Tongue (tissue), 2 donors: ENCODE results near the gene GAPDH. TPM values are rescaled to one million over a fixed set of nuclear protein-coding genes. Genes with fewer than 3 reads are reported as not detected.
"Not testable (repeated sequence)": the region's sequence is repeated elsewhere in the genome, so short reads cannot be mapped to it uniquely, and the experiment has no call there.

Experiments
- DNase-seq: peaks from one replicate; pipeline ENCODE4 v3.0.0-alpha.2; 2015
- total RNA-seq: library from RNA; depleted of rRNA; stranded (reverse); fragments of >200 nt; gene quantifications from one replicate; pipeline ENCODE4 v1.2.3, GENCODE V29; 2014

GAPDH gene
- 6,380 TPM for total RNA-seq

DNA sequence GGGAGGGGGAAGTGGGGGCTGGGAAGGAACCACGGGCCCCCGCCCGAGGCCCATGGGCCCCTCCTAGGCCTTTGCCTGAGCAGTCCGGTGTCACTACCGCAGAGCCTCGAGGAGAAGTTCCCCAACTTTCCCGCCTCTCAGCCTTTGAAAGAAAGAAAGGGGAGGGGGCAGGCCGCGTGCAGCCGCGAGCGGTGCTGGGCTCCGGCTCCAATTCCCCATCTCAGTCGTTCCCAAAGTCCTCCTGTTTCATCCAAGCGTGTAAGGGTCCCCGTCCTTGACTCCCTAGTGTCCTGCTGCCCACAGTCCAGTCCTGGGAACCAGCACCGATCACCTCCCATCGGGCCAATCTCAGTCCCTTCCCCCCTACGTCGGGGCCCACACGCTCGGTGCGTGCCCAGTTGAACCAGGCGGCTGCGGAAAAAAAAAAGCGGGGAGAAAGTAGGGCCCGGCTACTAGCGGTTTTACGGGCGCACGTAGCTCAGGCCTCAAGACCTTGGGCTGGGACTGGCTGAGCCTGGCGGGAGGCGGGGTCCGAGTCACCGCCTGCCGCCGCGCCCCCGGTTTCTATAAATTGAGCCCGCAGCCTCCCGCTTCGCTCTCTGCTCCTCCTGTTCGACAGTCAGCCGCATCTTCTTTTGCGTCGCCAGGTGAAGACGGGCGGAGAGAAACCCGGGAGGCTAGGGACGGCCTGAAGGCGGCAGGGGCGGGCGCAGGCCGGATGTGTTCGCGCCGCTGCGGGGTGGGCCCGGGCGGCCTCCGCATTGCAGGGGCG lies at the start of gene GAPDH:
TSS of gene GAPDH (plus strand) at position 595 of the 772 bp plus-strand sequence. CDS start 316 bp downstream, outside the sequence.
- peak; percentile 99 for DNase-seq

DNA sequence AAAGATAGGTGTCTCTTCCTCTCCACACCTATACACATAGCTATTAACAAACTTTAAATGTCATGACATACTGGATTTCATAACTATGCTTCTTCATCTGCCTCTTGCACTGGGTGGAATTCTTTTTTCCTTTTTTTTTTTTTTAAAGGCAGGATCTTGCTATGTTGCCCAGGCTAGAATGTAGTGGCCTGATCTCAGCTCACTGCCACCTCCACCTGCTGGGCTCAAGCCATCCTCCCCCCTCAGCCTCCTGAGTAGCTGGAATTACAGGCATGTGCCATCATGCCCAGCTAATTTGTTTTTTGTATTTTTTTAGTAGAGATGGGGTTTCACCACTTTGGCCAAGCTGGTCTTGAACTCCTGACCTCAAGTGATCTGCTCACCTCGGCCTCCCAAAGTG lies 46.1 kb upstream of the GAPDH start:
- no peak for DNase-seq

DNA sequence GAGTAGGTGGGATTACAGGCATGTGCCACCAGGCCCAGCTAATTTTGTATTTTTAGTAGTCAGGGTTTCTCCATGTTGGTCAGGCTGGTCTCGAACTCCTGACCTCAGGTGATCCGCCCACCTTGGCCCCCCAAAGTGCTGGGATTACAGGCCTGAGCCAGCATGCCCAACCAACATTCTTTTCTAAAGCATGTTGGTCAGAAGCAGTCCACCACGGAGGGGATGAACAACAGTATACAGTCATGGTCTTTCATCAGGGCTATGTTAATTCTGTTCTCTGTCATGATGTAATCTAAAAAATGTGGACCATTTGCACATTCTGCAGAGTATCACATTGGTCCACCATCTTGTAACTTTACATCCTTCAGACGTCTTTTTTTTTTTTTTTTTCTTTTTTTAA lies 44.9 kb upstream of the GAPDH start:
- DNase-seq, result no peak

DNA sequence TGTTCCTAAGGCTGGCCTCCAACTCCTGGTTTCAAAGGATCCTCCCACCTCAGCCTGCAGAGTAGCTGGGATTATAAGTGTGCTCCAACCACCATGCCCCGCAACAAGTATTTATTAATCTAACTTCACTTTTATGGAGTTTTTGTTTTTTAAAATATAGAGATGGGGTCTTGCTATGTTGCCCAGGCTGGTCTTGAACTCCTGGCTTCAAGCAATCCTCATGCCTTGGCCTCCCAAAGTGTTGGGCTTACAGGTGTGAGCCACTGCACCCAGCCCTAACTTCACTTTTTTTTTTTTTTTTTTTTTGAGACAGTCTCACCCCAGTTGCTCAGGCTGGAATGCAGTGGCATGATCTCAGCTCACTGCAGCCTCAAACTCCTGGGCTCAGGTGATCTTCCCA lies 43.6 kb upstream of the GAPDH start:
- not testable (repeated sequence) for DNase-seq

DNA sequence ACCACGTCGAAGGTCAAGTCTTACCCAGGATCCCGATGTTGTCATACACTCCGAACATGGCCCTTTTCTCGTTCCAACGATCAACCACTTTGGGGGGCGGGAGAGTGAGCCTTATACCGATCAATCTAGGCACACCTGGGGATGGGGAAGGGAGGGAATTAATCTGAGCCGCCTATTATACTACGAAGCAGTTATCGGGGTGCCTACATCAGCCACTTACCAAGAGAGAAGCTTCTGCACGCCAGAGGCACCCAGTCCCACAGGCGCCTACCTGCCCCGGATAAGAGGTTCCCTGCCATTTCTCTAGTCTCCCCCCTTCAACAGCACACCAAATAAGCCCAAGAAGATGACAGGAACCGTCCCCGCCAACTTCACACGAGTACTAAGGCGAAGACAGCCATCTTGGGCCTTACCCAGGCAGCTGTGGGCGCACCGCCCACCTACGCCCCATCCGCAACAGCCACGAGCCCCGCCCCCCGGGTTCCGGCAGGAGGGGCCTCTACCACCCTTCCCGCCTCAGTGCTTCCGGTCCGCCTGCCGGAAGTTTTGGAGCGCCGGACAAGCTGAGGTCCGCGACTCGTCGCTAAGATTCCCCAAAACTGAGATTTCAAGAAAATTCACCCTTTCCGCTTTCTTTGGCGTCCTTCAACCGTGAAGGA lies 41.4 kb upstream of the GAPDH start, which contains the start of gene MRPL51:
TSS of gene MRPL51 (minus strand) at position 425 of the 659 bp plus-strand sequence. CDS start at position 299, 126 bp downstream.
- peak; percentile 98 for DNase-seq

DNA sequence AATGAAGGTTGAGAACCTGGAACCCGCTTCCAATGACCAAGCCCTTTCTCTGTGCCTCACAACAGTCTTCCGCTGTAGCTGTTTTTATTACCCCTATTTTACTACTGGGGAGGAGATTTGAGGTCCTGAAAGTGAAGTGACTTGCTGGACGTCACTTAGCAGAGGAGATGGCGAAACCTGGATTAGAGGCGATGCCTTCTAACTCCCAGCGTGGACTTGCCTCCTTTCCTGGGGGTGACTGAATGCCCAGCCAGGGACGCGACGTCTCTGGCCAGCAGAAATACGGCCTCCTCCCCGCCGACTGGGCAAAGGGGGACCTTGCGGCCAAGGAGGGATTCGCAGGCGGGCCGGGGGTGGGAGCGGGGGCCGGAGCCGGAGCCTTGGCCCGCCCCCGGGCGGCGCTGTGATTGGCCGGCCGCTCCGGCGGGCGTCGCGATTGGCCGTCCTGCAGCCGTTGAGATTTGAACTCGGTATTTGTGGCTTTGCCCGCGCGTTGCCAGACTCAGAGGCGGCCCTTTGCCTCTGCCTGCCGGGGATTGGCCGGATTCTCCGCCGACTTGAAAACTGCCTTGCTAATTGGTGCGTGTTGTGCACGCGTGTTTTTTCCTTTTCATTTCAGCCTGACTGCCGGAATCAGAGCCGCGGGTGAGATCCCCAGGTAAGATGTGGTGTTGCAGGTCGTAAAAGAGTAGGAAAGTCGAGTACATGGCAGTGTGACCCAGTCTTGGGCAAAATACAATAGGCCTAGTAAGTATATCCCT lies 40.6 kb upstream of the GAPDH start, which contains the start of gene NCAPD2:
TSS of gene NCAPD2 (plus strand) at position 606 of the 761 bp plus-strand sequence. CDS start 997 bp downstream, outside the sequence.
- DNase-seq, result peak; percentile 98

DNA sequence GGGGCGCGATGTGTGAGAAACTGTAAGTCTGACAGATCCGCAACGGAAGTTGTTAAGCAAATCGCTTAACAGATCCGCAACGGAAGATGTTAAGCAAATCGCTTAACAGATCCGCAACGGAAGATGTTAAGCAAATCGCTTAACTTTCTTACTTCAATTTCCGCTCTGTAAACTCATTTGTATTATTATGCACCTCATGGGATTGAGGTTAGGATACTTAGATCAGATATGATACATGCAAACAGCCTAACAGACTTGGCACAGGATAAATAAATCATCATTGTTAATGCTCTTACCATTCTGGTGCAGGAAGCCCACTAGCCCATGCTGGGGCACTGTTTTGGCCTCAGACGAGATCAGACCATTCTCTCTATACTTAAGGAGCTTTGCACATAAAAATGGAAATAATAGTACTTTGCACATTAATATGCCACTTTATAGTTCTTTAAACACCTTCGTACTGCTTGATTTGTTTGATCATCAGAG lies 40.0 kb upstream of the GAPDH start:
- no peak for DNase-seq

DNA sequence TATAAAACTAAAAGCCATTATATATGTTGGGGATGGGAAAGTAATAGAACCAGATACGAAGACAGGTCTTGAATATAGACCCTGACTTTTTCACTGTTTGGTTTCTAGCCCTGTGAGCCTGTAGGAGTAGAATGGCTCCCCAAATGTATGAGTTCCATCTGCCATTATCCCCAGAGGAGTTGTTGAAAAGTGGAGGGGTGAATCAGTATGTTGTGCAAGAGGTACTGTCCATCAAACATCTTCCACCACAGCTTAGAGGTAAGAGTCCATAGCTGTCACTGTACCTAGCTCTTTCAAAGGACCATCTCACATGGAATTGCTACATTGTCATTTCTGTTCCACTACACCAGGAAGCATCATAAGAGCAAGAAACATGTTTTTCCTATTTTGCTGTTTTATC lies 39.3 kb upstream of the GAPDH start:
- no peak for DNase-seq

DNA sequence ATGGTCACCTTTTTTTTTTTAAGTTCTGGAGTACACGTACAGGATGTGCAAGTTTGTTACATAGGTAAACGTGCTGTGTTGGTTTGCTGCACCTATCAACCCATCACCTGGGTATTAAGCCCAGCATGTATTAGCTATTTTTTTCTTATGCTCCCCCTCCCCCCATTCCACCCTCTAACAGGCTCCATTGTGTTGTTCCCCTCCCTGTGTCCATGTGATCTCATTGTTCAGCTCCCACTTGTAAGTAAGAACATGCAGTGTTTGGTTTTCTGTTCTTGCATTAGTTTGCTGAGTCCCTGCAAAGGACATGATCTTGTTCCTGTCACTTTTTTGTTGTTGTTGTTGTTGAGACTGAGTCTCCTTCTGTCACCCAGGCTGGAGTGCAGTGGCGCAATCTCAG lies 37.0 kb upstream of the GAPDH start:
- DNase-seq, result not testable (repeated sequence)

DNA sequence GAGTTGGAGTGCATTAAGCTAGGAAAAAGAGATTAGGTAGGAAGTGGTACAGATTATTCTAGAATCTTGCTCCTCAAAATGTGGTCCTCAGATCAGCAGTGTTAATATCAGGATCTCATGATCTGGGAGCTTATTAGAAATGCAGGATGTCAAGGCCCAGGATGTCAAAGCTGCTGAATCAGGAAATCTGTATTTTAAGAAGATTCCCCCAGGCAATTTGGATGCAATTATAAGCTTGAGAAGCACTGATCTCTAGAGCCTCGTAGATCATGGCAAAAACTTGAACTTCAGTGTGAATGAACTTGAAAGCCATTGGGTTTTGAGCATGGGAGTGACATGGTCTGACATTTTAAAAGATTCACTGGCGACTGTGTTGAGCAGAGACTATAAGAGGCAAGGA lies 33.9 kb upstream of the GAPDH start:
- no peak for DNase-seq

DNA sequence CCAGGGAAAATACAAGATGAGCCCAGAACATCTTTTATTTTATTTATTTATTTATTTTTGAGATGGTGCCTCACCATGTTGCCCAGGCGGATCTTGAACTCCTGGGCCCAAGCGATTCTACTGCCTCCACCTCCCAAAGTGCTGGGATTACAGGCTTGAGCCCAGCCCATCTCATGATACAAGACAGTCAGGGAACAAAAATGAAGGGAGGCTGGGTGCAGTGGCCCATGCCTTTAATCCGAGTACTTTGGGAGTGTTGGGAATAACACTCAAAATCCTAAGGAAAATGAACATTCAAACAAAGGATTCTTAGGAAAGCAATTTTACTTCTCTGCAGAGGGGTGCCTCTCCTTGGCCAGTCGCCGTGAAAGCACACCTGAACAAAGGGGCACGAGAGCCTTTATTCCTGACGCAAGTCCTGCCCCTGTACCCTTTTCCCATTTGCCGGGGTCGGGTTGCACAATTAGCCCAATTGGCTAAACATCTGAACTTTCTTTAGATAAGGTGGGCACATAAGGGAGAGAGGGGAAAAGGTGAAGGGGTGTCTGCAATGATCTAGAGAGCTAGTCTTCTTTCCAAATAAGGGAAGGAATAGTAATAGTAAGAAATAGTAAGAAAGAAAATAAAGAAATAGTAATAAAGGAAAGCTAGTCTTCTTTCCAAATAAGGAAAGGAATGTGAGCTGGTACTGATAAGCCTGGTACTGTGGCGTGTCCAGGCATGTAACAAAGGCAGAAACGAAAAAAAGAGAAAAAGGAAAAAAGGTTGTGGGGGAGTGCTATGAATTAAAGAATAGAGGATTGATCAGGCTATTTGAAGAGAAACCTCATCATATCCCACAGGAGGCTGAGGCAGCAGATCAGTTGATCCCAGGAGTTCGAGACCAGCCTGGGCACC lies 27.0 kb upstream of the GAPDH start:
- DNase-seq, result no peak

DNA sequence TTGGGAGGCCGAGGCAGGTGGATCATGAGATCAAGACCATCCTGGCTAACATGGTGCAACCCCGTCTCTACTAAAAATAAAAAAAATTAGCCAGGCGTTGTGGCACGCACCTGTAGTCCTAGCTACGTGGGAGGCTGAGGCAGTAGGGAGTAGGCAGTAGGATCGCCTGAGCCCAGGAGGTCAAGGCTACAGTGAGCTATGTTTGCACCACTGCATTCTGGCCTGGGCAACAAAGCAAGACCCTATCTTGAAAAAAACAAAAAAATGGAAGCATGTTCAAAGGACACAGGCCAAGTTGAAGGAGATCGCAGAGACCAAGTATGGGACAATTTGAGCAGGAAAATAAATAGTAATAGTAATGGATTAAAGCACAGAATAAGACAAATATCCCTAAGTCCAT lies 26.2 kb upstream of the GAPDH start:
- DNase-seq, result no peak

DNA sequence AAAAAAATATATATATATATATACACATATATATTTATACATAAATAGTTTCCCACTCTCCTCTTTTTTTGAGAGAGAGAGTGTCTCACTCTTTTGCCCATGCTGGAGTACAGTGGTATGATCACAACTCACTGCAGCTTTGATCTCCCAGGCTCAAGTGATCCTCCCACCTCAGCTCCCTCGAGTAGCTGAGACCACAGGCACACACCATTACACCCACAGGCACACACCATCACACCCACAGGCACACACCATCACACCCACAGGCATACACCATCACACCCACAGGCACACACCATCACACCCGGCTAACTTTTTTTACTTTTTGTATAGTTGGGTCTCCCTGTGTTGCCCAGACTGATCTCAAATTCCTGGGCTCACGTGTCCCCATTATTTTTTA lies 14.1 kb upstream of the GAPDH start:
- DNase-seq, result no peak

DNA sequence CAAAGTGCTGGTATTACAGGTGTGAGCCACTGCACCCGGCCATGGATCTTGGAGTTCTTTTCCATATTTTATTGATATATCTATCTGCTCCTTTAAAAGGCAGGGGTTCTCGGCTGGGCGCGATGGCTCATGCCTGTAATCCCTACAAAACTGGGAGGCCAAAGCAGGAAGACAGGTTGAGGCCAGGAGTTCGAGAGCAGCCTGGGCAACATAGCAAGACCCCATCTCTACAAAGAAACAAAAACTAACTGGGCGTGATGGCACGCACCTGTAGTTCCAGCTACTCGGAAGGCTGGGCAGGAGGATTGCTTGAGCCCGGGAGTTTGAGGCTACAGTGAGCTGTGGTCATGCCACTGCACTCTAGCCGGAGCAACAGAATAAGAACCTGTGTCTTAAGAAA lies 12.1 kb upstream of the GAPDH start:
- no peak for DNase-seq

DNA sequence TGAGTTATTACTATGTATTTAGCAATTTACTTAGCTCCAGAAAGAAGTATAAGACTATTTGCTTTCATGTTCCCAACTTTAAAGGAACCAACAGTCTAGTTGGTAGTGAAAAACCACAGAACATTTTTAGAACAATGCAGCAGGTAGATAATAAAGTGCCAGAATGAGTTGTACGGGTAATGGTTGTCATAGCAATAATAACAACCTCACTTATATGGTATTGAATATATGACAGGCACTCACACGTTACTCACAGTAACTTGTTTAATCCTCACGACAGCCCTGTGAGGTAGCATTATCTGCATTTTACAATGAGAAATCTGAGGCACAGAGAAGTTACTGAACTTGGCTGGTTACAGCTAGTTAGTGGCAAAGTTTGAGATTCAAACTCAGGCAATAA lies 10.6 kb upstream of the GAPDH start:
- DNase-seq, result no peak

DNA sequence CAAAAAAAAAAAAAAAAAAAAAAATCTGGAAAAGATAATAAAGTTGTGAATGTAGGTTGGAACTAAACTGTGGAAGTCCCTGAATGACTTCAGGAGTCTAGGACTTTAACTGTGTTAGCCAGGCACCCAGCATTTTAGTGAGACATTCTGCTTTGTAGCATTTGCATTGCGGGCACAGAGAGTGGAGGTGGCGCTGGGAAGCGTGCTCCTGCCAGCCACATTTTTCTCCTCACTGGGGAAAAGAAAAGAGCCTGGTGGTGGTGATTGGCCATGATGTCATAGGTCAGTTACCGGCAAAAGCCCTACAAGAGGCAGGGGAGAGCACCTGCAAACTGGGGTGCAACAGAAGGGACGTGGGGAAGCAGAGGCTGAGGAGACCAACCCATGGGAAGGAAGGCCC lies 9.7 kb upstream of the GAPDH start:
- DNase-seq, result no peak

DNA sequence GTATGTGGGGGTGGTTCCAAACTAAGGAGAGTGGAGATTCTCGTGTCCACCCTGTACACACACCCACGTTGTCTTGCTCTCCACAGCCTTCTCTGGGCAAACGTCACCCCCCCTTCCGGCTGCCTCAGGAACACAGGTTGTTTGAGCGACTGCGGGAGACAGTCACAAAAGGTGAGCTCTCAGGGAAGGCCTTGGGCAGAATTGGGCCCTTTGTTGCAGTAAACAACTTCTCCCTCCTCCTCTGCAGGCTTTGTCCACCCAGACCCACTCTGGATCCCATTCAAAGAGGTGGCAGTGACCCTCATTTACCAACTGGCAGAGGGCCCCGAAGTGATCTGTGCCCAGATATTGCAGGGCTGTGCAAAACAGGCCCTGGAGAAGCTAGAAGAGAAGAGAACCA lies 8.1 kb upstream of the GAPDH start:
- no peak for DNase-seq

DNA sequence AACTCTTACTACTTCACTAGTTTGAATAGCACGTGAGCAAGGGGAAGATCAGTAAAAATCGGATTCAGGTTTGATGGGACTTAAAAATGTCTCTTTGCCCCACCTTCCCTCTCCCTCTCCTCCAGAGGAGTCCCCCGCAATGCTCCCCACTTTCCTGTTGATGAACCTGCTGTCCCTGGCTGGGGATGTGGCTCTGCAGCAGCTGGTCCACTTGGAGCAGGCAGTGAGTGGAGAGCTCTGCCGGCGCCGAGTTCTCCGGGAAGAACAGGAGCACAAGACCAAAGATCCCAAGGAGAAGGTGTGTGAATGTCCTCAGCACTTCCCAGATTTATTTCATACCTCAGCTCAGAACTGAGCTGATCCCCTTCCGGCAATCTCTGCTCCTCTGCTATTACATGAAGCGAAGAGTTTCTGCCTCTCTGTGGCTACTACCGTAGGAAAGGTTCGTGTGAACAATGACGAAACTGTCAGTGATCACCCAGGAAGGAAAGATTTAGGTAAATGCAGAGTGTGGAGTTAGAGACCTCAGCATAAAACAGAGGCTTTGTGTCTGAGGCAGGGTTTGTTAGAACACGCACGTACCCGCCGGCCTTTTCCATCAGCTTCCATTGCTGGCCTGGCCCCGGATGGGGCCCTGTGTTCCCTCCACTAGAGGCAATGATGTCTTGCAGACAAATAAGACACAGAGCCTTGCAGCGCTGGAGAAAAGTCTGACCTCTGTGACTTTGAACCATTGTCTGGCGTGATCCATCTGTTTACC lies 7.4 kb upstream of the GAPDH start:
- no peak for DNase-seq

DNA sequence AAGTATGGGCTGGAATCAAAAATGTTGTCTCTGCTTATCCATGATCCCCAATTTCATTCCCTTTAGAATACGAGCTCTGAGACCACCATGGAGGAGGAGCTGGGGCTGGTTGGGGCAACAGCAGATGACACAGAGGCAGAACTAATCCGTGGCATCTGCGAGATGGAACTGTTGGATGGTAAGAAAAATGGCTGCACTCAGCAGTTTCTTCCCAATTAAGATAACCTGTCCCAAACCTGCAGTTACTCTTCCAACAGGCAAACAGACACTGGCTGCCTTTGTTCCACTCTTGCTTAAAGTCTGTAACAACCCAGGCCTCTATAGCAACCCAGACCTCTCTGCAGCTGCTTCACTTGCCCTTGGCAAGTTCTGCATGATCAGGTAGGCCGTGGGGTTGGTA lies 6.6 kb upstream of the GAPDH start:
- no peak for DNase-seq

DNA sequence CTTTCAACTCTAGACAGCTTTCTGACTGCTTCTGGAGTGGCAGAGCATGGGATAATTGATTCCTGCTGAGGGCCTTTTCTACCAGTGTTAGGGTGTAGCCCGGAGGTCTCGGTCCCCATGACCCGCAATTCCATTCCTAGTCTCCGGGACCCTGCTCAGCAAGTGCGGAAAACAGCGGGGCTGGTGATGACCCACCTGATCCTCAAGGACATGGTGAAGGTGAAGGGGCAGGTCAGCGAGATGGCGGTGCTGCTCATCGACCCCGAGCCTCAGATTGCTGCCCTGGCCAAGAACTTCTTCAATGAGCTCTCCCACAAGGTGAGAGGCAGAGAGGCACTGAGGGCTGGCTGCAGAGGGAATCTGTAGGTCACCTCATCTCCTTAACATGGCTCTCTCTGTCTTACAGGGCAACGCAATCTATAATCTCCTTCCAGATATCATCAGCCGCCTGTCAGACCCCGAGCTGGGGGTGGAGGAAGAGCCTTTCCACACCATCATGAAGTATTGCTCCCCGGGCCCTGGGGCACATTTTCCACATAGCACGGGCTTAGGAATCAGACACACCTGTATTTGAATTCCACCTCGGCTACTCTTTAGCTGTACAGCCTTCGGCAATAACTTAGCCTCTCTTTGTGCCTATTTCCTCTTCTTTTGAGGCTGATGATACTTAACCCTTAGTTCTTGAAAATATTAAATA lies 5.6 kb upstream of the GAPDH start:
- DNase-seq, result no peak
